Measurements from ENCODE around the gene MRGPRD.

The MRGPRD gene

GRCh38 chr11:68950762-68951161 lies 30.0 kb downstream of the MRGPRD start:
- FAIRE-seq = no peak

DNA sequence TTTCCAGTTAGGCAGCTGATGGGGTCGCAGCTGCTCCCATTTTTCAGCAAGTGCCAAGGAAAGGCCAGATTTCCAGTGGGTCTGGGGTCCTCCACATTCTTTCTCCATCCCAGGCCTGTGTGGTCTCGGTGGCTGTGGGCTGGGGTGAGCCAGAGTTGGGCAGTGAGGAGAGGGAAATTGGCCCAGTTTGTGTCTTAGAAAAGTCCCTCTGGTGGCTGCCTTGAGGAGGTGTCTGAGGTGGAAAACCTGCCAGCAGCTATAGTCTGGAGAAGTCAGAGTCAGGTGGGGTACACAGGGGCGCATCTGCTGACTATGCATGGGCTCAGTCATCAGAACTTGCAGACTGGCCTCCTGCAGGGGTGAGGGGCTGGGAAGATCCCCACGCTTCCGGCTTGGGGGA lies 30.5 kb downstream of the MRGPRD start:
- no peak for FAIRE-seq
- DNase-seq (ENCODE audit: insufficient read length, low spot score) = no peak

More at GRCh38 chr11:68950762-68951161, 30.0 kb downstream of the MRGPRD start:
- DNase-seq (ENCODE audit: insufficient read length, low spot score) = no peak

DNA sequence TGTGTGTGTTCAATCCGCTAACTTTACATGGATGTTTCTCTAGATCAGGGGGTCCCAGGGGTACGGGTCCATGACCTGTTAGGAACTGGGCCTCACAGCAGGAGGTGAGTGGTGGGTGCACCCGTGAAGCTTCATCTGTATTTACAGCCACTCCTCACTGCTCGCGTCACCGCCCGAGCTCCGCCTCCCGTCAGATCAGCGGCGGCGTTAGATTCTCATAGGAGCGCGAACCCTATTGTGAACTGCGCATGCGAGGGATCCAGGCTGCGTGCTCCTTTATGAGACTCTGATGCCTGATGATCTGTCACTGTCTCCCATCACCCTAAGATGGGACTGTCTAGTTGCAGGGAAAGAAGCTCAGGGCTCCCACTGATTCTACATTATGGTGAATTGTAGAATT lies 31.9 kb downstream of the MRGPRD start:
- DNase-seq (ENCODE audit: insufficient read length, low spot score) = no peak
- FAIRE-seq = no peak

GRCh38 chr11:68948496-68948895 lies 32.3 kb downstream of the MRGPRD start:
- no peak for DNase-seq (ENCODE audit: insufficient read length, low spot score)
- FAIRE-seq = no peak

- FAIRE-seq (no peak), DNase-seq (ENCODE audit: insufficient read length, low spot score) (no peak)
Measured at GRCh38 chr11:68947151-68947550, 33.6 kb downstream of the MRGPRD start.

DNA sequence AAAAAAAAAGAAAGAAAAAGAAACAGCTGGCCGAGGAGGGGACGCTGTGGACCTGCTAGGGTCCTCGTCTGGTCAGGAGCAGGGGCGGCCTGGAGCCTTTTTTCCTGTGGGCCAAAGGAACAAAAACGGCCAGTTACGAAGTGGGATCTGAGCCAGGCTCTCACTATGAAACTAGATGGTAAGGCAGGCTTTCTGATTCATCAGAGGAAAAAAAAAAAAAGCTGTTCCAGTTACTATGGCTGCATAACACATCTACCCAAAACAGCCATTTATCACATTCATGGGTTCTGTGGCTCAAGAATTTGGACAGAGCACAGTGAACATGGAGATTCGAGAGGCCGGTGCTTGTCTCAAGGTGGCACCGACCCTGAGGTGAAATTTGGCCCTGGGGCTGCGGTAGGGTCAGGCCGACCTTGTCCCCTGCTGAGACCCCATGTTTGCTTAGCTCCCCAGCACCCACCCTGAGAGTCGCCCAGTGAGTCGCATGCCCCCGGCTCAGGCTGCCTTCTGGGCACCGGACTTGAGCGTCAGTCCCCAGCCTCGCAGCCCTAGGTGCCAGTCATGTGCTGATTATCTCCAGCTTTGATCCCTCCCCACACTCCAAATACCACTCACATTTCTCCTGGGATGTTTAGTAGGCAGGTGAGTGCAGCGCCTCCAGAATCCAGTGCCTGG lies 34.2 kb downstream of the MRGPRD start:
- no peak for FAIRE-seq

DNA sequence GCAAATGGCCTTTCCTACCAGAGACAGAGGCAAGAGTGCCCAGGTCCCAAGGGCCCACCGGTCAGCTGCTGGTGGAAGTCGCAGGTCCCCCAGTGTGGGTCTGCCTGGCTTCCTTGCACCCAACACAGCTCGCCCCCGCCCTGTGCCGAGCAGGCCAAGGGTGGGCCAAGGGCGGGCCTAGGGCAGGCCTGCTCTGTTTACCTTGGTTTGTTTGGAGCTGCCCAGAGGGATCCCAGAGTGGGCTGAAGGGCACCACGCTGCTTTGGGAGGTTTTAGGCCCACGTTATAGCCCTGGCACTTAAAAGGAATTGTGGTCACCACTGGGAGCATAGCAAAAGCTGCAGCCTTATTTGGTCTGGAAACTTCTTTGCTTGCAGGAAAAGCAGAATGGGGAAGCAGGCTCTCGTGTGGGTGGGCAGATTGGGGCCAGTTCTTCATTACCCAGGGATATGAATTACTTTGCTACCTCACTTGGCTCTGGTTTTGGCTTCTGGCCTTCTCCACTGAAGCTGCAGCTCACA lies 38.0 kb downstream of the MRGPRD start:
- no peak for FAIRE-seq
- no peak for DNase-seq (ENCODE audit: insufficient read length, low spot score)

More for the DNA sequence above, 34.2 kb downstream of the MRGPRD start:
- no peak for DNase-seq (ENCODE audit: insufficient read length, low spot score)

DNA sequence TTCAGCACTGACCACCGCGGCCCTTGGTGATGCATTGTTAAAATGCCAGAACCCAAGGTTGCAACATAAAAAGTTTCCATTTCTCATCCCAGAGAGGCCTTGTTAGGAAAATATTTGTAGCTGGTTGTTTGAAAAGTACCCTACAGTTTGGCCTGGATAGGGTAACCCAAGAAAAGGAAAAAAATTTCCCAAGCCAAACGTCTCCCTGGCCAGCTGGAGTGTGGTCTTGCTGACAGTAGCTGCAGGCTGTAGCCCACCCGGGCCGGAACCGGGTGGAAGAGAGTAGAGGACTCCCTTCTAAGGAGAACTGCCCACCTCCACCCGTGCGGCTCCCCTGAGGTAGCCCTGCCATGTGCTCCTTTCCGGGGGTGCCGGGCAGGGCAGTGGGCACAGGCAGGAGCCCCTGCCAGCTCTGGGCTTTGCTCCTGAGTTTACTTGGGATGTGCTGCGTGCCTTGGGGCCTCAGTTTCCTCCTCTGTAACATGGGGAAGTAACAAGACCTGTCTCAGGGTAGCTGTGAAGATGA lies 38.6 kb downstream of the MRGPRD start:
- no peak for DNase-seq (ENCODE audit: insufficient read length, low spot score)
- no peak for FAIRE-seq

GRCh38 chr11:68941324-68942094 lies 39.3 kb downstream of the MRGPRD start:
- FAIRE-seq (no peak), DNase-seq (ENCODE audit: insufficient read length, low spot score) (no peak)

DNA sequence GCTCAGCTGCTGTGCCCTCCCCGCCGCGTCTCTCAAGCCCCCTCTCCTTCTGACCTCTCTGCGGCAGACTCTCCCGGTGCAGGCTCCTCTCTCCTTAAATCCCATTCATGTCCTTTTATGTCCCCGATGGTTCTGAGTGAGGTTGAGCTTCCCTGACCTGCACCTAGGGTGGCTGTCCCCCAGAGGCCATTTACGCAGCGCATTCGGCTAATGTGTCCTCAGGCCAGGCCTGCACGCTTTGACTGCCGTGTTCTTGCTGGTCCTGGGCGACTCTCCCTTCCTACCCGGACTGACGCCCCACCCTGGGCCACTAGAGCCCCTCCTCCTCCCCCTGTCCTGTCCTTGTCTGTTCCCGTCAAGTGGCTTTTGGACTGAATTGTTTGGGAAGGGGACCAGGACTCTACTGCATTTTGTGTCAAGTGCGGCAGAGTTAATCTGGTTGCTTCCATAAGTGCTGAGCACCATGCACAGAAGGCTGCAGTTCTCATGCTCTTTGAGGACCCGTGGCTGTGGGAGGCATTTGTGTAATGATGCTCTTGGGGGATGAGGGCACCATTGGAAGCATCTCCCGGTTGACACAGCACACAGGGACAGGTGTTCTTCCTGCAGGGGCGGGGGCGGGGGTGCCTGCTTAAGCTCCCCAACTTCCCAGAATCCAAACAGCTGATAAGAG lies 40.0 kb downstream of the MRGPRD start:
- DNase-seq (ENCODE audit: insufficient read length, low spot score) (no peak), FAIRE-seq (no peak)

DNA sequence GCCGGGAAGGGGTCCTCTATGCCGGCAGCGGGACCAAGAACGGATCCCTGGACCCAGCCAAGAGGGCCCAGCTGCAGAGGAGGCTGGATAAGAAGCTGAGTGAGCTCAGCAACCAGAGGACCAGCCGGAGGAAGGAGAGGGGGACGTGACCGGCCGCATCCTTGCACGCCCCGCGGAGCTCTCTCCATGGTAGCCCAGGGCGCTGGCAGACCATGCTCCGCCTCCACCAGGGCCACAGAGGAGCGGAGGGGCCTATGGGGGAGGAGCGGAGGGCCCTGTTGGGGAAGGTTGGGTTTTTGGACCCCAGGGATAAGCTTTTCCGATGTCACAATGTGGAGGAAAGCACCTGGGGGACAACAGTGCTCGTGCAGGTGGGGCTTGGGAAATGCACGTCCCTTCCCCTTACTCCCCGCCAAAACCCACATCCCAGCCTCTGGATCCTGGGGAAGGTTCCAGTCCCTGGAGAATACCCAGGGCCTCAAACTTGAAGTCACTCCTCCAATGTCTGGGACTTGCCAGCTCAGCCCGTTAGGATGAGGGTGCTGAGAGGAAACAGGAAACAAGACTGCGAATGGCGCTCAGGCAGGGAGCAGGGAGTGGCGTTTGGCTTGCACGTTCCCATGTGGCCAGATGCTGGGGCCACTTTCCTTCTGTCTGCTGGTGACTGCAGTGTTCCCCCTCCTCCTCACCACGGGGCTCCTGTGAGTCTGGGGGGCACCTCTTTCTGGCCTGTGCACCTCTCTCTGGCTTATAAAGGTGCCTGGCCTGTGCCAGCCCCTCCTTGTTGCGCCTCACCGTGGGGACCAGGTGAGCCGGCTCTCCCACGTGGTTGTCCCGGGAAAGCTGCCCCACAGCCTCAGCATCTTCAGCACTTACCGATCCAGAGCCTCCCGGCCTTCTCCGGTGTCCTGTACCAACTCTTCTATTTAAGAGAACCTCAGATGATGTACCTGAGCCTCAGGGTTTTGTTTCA lies 40.9 kb downstream of the MRGPRD start:
- DNase-seq (ENCODE audit: insufficient read length, low spot score) (no peak), FAIRE-seq (no peak)

- FAIRE-seq (no peak), DNase-seq (ENCODE audit: insufficient read length, low spot score) (no peak)
Measured at GRCh38 chr11:68938816-68939582, 41.8 kb downstream of the MRGPRD start.

DNA sequence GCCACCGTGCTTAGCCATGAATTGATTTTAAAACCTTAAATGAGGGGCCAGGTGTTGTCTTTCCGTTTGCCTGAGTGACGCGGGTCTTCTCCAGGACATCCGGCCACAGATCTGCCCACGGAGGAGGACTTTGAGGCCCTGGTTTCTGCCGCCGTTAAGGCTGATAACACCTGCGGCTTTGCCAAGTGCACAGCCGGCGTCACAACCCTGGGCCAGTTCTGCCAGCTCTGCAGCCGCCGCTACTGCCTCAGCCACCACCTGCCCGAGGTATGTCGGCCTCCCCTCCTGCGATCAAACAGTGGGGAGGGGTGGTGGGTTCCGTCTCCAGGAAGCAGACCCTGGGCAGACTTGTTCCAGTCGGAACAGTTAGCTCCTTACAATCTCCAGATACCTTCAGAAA lies 42.7 kb downstream of the MRGPRD start:
- no peak for FAIRE-seq

DNA sequence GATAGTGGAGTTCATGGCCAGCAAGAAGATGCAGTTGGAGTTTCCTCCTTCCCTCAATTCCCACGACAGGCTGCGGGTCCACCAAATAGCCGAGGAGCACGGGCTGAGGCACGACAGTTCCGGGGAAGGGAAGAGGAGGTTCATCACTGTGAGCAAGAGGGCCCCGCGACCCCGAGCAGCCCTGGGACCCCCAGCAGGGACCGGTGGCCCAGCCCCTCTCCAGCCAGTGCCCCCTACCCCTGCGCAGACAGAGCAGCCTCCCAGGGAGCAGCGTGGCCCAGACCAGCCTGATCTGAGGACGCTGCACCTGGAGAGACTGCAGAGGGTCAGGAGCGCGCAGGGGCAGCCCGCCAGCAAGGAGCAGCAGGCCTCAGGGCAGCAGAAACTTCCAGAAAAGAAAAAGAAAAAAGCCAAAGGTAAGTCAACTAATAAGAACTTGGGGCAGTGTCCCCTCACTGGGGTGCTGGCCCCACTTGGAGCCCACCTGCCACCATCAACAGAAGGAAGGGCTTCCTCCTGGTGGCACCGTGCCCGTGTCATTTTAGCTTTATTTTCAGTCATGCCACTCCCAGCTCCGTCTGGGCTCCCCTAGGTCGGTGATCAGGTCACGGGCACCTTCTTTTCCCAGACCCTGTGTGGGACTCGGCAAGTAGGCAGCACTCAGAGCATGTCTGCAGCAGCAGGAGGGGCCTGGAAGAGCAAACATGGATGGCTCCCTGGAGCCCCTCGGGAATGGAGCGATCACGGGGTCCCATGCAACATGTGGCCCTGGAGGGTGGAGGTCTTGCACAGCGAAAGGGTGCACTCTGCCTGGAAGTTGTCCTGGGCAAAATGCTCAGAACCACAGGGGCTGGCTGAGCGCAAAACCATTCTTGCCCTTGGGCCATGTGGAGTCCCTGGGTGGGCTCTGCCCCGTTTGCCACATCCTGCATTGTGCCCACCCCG lies 43.8 kb downstream of the MRGPRD start:
- no peak for DNase-seq (ENCODE audit: insufficient read length, low spot score)

More for the DNA sequence above, 42.7 kb downstream of the MRGPRD start:
- DNase-seq (ENCODE audit: insufficient read length, low spot score) = no peak

DNA sequence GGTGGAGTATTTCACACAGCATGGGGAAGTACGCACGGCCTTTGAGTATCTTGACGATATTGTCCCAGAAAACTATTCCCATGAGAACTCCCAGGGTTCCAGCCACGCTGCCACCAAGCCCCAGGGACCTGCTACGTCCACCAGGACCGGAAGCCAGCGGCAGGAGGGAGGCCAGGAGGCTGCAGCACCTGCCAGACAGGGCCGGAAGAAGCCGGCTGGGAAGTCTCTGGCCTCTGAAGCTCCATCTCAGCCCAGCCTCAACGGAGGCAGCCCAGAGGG lies 44.5 kb downstream of the MRGPRD start:
- no peak for DNase-seq (ENCODE audit: insufficient read length, low spot score)
- no peak for FAIRE-seq

More for the DNA sequence above, 43.8 kb downstream of the MRGPRD start:
- FAIRE-seq = no peak

DNA sequence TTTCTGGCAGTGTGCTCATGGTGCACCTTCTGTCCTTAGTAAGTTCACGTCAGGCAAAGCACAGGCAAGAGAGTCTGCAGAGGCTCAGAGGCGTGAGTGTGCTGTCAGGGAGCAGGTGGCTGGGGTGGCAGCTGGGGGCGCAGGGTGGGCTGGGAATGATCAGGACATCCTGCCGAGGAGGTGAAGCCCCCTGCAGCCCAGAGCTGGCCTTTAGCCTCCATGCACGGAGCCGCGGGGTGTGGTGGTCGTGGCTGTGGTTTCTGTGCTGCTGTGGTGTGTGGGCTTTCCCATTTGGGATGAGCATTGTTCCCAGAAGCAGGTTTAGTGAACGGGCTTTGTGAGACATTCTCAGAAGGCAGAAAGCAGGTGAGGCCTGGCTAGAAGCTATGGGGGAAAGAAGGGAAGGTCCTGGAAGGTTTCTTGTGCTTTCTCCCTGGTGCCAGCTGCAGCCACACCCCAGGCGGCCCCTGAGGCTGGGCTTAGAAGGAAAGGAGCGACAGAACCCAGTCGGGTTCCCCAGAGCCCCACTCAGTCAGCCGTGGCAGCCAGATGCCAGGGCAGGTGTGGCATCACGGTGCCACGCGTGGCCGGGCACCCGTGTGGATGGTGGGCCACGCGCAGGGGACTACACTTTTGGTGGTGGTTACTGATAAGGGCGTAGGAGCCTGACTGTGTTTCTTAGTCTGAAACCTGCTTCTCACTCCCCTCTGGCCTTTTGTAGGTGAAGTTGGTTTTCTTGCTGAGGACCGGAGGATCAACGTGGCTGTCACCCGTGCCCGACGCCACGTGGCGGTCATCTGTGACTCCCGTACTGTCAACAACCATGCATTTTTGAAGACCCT lies 45.0 kb downstream of the MRGPRD start:
- FAIRE-seq = no peak
- no peak for DNase-seq (ENCODE audit: insufficient read length, low spot score)

DNA sequence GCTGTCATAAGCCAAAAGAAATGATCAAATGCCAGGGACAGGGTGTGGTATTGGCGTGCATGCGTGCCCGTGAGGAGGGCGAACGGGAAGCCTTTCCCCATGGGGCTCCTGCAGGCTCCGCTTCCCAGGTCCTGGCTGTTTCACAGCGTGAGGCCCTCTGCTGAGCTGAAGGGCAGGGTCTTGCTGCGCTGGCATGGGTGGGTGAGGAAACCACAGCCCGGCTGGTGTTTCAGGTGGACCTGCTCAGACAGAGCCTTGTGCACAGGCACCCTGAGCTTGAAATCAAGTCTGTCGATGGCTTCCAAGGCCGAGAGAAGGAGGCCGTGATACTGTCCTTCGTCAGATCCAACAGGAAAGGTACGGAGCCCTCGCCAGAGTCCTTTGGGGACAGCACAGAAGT lies 45.7 kb downstream of the MRGPRD start:
- DNase-seq (ENCODE audit: insufficient read length, low spot score) (no peak), FAIRE-seq (no peak)

- DNase-seq (ENCODE audit: insufficient read length, low spot score) (no peak), FAIRE-seq (no peak)
Measured at GRCh38 chr11:68934666-68935065, 46.1 kb downstream of the MRGPRD start.
